SK-N-MC (cell line): ENCODE measurements around the gene DHFR.

Experiments
- DNase-seq: peaks from one replicate; pipeline ENCODE4 v3.0.0-alpha.2; 2011; ENCODE audit warnings: low read depth, low spot score
- H3K27ac ChIP-seq: fragments of 200-600 bp; sonication (generic); 2 replicates; pipeline ENCODE4 v1.5.1; 2016; ENCODE audit warnings: mixed run types
- H3K36me3 ChIP-seq: fragments of 200-600 bp; sonication (generic); 2 replicates; pipeline ENCODE4 v1.6.1; 2017; ENCODE audit warnings: antibody characterized with exemption, low read length, mixed read lengths; ENCODE audit not compliant: insufficient read depth
- H3K4me3 ChIP-seq: fragments of 200-600 bp; sonication (generic); 2 replicates; pipeline ENCODE4 v1.5.1; 2016
- H3K9ac ChIP-seq: fragments of 200-600 bp; sonication (generic); 2 replicates; pipeline ENCODE4 v1.8.0; 2017; ENCODE audit warnings: mixed run types, mixed read lengths; ENCODE audit not compliant: insufficient read length
- H3K9me3 ChIP-seq: fragments of 200-600 bp; sonication (generic); 2 replicates; pipeline ENCODE4 v1.6.1; 2017; ENCODE audit warnings: low read depth, mild to moderate bottlenecking, antibody characterized with exemption, low read length, moderate library complexity, mixed read lengths
- EZH2 ChIP-seq: fragments of 200-600 bp; sonication (generic); IDR thresholded peaks from one replicate; pipeline ENCODE4 v1.6.1; 2017; ENCODE audit warnings: antibody characterized with exemption
- FOXP2 ChIP-seq: optimal IDR thresholded peaks from 2 replicates; pipeline ENCODE3; 2011; ENCODE audit warnings: mild to moderate bottlenecking, moderate library complexity; ENCODE audit not compliant: insufficient read depth; ENCODE audit errors: extremely low read length, control extremely low read depth
- POLR2AphosphoS5 ChIP-seq: IDR thresholded peaks from 2 replicates; pipeline ENCODE4 v1.6.1; 2012; ENCODE audit warnings: mild to moderate bottlenecking, low read depth, low read length, borderline replicate concordance

Gene DHFR

DNA sequence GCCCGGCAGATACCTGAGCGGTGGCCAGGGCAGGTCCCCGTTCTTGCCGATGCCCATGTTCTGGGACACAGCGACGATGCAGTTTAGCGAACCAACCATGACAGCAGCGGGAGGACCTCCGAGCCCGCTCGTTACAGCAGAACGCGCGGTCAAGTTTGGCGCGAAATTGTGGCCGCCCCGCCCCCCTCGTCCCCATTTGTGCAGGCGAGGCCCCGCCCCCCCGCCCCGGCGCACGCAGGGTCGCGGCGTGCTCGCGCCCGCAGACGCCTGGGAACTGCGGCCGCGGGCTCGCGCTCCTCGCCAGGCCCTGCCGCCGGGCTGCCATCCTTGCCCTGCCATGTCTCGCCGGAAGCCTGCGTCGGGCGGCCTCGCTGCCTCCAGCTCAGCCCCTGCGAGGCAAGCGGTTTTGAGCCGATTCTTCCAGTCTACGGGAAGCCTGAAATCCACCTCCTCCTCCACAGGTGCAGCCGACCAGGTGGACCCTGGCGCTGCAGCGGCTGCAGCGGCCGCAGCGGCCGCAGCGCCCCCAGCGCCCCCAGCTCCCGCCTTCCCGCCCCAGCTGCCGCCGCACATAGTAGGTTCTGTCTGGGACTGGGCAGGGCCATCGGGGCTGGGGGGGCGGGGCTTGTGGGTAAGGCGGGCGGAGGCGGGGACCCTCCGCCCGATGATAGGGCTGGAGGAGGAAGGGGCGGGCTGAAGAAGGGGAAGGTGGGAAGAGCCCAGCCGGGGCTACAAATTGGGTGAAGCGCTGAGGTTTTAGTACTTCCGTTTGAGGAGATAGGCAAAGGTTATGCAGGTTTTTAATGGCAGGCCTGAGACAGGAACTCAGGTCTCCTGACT, at the start of gene DHFR, which contains the start of gene MSH3:
TSS of gene DHFR (minus strand) at position 593 of the 840 bp plus-strand sequence. CDS start at position 99, 494 bp downstream.
TSS of gene MSH3 (plus strand) at position 262 of the 840 bp plus-strand sequence. CDS start at position 338, 76 bp downstream.
- Histone ChIP-seq H3K9me3 (no peaks in the 10 kb centered on the region), H3K36me3 (peaks cover 44% of the 10 kb centered on the region), H3K9ac (peak within 1 kb of the TSS; percentile 96), H3K4me3 (peak within 1 kb of the TSS; percentile 99), H3K27ac (peak within 1 kb of the TSS; percentile 93)
- no peak for DNase-seq
- no peak for TF ChIP-seq EZH2
- no peak for TF ChIP-seq FOXP2
- TF ChIP-seq POLR2AphosphoS5 = peak; percentile 81

DNA sequence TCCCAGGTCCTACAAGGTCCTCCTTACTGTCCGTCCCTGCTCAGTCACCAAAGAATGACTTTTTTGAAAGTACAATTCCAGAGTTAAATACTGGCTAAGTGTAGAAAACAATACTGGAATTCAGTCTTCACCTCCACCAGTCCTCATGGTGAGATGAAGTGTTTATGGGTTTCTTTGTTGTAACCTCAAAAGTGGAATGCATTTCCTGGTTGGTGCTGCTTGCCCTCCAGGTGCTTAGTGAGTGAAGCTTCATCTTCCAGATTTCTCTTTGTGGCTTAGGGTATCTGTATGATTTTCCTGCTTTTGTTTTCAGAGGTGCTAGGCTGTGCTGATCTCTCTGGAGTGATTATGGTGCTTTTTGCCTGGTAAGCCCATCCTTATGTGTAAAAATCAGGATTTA, 49.4 kb upstream of the DHFR start:
- DNase-seq = no peak
- Histone ChIP-seq H3K36me3 (0 out of 2 replicates have a peak, but pooled peaks cover 6% of the 10 kb centered on the region), H3K9me3 (no peaks in the 10 kb centered on the region), H3K27ac (no peak overlapping the region), H3K9ac (no peak overlapping the region), H3K4me3 (no peak overlapping the region)
- TF ChIP-seq EZH2 = no peak
- no peak for TF ChIP-seq FOXP2
- no peak for TF ChIP-seq POLR2AphosphoS5

DNA sequence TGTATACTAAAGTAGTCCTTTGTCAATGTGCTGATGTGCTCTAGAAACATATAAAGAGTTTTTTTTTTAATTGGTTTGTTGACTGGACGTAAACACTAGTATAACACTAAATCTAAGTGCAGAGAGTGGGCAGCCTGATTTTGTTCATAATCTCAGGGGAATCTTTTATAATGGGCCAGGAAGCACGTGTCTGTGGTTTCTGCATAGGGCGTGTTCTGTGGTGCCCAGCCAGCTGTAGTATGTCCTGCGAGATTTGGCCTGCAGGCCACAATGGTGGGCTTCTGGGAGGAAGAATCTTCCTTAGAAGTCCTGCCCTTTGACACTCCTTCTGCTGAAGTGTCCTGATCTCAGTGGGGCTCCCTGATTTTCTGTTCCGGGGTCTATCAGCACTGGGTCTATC, 49.0 kb upstream of the DHFR start:
- no peak for DNase-seq
- TF ChIP-seq EZH2 = no peak
- no peak for TF ChIP-seq FOXP2
- no peak for TF ChIP-seq POLR2AphosphoS5
- H3K27ac ChIP-seq = no peak overlapping the region

DNA sequence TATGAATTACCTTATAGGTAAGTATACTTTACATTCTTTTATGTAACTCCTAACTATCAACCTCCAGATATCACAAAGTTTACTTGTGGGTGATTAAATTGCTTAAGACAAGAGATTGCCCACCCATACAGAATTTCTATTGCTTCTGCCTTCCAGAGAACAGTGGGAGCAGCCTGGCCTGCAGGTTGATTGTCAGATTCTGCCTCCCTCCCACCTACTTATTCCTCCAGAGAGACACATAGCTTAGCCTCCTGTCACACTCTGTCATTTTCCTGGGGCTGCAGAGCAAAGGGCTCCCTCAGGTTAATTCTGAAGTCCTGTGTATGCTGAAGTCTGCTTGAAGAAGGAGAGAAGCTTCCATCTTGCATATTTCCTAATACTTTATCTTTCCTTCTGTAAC, 48.5 kb upstream of the DHFR start:
- Histone ChIP-seq H3K9me3 (no peaks in the 10 kb centered on the region), H3K9ac (no peak overlapping the region), H3K27ac (no peak overlapping the region)

More for the DNA sequence above, 49.0 kb upstream of the DHFR start:
- 0 out of 2 replicates have a peak, but pooled peaks cover 6% of the 10 kb centered on the region for H3K36me3 ChIP-seq
- no peaks in the 10 kb centered on the region for H3K9me3 ChIP-seq
- no peak overlapping the region for H3K9ac ChIP-seq
- H3K4me3 ChIP-seq = no peak overlapping the region

DNA sequence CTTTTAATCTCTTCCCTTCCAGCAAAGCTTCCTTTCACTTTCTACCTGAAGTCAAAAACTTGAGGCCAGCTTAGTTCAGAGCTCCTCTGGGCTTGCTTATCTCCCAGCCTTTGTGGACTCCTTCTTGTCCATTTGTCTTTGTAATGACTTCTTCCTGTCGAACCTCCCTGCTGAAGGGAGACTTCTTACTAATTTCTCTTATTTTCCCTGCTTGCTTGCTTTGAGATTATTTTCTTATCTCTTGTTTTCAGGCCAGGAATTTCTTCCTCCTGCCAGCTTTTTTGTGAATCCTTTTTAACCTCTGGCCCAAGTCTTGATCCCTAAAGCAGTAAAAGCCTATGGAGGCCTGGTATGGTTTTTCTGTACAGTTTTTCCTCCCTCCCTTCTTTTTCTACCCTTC, 46.8 kb upstream of the DHFR start:
- Histone ChIP-seq H3K36me3 (0 out of 2 replicates have a peak, but pooled peaks cover 6% of the 10 kb centered on the region), H3K4me3 (no peak overlapping the region), H3K9ac (no peak overlapping the region), H3K9me3 (no peaks in the 10 kb centered on the region), H3K27ac (no peak overlapping the region)
- DNase-seq = no peak
- TF ChIP-seq EZH2 = no peak
- no peak for TF ChIP-seq POLR2AphosphoS5
- TF ChIP-seq FOXP2 = no peak

More for the DNA sequence above, 48.5 kb upstream of the DHFR start:
- DNase-seq = no peak
- TF ChIP-seq POLR2AphosphoS5 (no peak), FOXP2 (no peak), EZH2 (no peak)
- Histone ChIP-seq H3K4me3 (no peak overlapping the region), H3K36me3 (0 out of 2 replicates have a peak, but pooled peaks cover 6% of the 10 kb centered on the region)

DNA sequence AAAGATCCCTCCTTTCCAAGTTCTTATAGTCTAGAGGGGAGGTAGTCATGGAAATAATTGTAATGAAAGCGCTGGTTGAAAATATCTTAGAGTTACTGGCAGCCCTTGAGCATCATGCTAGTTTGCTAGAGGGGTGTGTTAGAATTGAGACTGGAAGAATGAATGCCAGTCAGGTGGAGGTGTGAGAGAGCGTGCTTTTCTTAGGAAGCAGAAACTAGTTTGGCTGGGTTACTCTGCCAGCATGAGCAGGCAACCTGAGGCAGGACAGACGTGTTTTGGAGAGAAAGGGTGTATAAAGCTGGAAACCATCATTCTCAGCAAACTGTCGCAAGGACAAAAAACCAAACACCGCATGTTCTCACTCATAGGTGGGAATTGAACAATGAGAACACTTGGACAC, 43.6 kb upstream of the DHFR start:
- TF ChIP-seq FOXP2 = no peak
- no peak for TF ChIP-seq EZH2
- no peak for TF ChIP-seq POLR2AphosphoS5

DNA sequence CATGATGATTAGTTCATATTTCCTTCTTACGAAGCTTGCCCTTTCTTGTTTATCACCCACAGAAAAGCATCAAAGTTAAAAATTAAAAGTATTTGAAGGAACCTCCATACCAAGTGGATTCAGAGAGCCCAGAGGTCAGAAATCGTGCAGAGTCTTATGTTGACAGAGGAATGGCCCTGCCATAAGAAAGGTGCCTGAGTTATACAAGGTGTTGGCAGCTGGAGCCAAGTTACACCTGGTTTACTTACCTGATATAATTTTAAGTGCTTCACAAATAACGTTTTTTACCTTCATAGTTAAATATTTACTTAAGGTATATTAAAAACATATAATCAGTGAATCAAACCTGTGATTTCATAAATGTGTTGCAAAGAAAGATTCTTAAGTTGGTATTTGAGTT, 42.3 kb upstream of the DHFR start:
- Histone ChIP-seq H3K9ac (no peak overlapping the region), H3K9me3 (no peaks in the 10 kb centered on the region), H3K36me3 (no peaks in the 10 kb centered on the region), H3K27ac (no peak overlapping the region), H3K4me3 (no peak overlapping the region)
- DNase-seq = no peak
- TF ChIP-seq EZH2 = no peak

More for the DNA sequence above, 43.6 kb upstream of the DHFR start:
- H3K9ac ChIP-seq = no peak overlapping the region
- no peaks in the 10 kb centered on the region for H3K9me3 ChIP-seq
- no peak overlapping the region for H3K27ac ChIP-seq
- no peaks in the 10 kb centered on the region for H3K36me3 ChIP-seq
- no peak for DNase-seq
- H3K4me3 ChIP-seq = no peak overlapping the region

DNA sequence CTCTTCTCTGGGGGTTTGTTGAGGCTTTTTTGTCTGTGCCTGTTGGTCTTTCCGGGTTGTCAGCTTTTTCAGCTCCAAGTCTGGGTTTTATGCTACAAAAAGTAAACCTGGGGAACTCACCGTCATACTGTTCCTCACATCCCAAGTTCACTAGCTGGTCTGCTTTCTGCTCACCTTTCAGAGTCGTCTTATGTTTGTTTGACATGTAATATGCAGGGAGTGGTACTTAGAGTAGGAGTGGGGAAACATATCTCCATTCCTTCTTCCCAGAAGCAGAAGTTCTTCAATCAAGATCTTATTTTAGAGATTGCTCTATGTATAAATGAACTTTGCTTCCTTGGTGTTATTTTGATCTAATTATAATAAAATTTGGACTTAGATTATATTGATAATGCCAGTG, 41.7 kb upstream of the DHFR start:
- H3K9me3 ChIP-seq = no peaks in the 10 kb centered on the region

More for the DNA sequence above, 41.7 kb upstream of the DHFR start:
- TF ChIP-seq FOXP2 (no peak), EZH2 (no peak), POLR2AphosphoS5 (no peak)
- no peak for DNase-seq
- H3K27ac ChIP-seq = no peak overlapping the region
- no peak overlapping the region for H3K4me3 ChIP-seq
- no peak overlapping the region for H3K9ac ChIP-seq
- H3K36me3 ChIP-seq = no peaks in the 10 kb centered on the region
